ENCODE data around the gene ACAN.

- TF ChIP-seq, protein P1, sequence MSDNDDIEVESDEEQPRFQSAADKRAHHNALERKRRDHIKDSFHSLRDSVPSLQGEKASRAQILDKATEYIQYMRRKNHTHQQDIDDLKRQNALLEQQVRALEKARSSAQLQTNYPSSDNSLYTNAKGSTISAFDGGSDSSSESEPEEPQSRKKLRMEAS (IDR thresholded peaks at IDR 0.05; ENCODE audit: low read depth, low read length) = no peak
- no peak for TF ChIP-seq CTCF (IDR thresholded peaks at IDR 0.05; ENCODE audit: low read depth, low read length)
- TF ChIP-seq POLR2A (IDR thresholded peaks at IDR 0.05; ENCODE audit: extremely low read depth, insufficient read length) = no peak
These were observed 68.9 kb downstream of the ACAN start for GRCh38 chr15:88872106-88872505.
